HG03060 (cell line): ENCODE results near the gene CYSLTR2.
"Not testable (repeated sequence)": the region's sequence is repeated elsewhere in the genome, so short reads cannot be mapped to it uniquely, and the experiment has no call there.

Experiments used
- ATAC-seq: cut with Tn5 transposase; IDR thresholded peaks from one replicate; pipeline ENCODE4 v1.9.1; 2021; ENCODE audit warnings: low read depth, moderate number of reproducible peaks; ENCODE audit not compliant: unreplicated experiment

The CYSLTR2 gene

DNA sequence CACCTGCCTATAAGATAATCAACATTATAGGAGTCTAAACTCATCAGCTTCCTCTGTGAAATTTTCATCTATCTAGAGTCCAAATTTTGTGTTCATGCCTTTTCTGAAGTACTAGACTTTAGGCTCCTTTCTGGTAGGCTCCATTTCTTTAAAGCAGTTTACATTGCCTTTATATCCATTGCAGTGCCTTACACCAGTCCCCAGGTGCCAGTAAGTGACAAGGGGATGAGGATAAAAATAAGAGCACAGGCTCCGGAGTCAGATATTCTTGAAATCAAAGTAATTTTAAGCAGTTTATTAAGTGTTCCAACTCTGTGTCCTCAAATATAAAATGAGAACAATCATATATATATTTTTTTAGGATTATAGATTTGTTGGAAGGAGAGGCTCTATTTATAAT, 10.6 kb upstream of the CYSLTR2 start:
- ATAC-seq = no peak

DNA sequence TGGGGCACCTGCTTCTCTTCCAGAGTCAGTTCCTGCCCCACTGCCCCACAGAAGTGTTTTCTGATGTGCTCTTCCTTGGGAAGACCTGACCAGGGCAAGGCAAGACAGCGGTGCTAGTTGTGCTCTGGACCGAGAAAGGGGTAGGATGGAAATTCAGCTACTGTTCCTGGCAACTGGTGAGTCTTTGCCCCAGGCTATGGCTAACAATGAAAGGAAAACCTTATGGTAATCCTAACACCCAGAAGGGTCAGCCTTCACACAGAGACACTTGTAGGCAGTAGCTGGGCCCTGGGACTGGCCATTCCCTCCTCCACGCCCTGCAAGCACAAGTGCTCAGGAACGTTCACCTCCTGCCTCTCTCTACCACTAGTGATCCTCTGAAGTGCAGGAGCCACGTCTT, 9.6 kb upstream of the CYSLTR2 start:
- no peak for ATAC-seq

DNA sequence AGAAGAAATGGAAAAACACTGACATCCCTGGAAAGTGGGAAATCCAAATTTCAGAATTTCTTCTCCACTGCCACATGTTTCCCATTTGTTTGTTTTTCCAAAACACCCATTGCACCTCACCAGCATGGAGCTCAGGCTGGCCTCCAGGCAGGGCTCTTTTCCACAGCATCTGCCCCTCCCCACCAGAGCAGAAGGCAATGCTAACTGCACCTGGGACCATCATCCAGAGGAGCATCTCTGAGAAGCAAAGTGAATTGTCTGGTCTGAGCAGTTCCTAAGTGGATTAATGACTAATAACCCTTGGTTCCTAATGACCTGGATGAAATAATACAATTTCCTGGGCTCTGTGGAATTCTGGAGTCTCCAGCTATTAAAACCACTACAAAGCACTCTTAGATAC, 8.8 kb upstream of the CYSLTR2 start:
- ATAC-seq = no peak

DNA sequence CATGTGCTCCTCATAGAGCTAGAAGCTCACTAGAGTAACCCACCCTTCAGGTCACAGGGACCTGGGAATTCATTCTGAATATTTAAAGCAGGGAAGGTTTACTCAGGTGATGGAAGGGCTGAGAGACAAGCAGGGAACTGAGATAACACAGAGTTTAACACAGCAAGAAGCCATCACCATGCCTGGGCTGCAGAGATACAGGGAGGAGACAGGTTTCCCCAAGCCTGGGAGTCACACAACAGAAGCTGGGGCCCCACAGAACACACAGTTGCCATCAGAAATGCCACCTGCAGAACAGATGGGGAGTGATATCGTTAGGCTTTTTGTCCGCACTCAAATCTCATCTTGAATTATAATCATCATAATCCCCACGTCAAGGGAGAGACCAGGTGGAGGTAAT, 7.9 kb upstream of the CYSLTR2 start:
- no peak for ATAC-seq

GRCh38 chr13:48646791-48647190, 6.9 kb upstream of the CYSLTR2 start:
- ATAC-seq = no peak

DNA sequence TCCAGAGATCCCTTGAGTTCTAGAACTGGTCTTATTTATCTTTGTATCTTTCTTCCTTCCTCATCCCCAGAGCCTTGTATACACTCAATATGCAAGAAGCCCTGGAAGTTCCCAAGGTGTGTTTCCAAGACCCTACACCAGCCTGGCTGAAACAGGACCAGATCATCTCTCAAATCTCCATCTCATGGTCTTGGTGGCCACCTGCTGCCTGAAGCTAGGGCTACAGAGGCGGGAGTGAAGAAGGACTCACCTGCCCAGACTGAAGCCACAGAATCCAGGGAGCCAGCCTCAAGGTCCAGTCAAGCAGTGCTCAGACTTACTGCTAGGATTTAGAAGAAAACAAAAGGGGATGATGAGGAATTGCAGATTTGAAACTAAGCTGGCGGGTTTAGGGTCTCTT, 6.1 kb upstream of the CYSLTR2 start:
- ATAC-seq = no peak

GRCh38 chr13:48648446-48648845, 5.3 kb upstream of the CYSLTR2 start:
- ATAC-seq = no peak

- no peak for ATAC-seq
These were observed 768 bp upstream of the CYSLTR2 start for GRCh38 chr13:48652851-48653471.

DNA sequence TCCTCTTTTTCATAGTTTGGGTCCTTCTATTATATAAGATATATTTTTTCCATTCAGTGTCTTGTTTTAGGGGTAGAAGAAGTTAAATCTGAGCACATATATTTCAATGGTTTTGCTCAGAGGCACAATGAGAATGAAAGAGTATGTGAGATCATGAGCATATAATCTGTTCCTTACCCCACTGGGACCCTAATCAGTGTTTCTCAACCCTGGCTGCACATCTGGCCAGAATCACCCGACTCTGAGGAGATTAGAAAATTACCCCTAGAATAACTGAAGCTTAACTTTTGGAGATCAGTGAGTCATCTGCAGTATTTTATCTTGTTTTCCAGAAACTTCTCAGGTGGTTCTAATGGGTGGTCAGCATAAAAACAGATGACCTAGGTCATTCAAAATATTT, 782 bp downstream of the CYSLTR2 start:
- no peak for ATAC-seq

GRCh38 chr13:48655291-48655690, 1.6 kb downstream of the CYSLTR2 start:
- ATAC-seq = no peak

GRCh38 chr13:48656608-48657007, 2.9 kb downstream of the CYSLTR2 start:
- no peak for ATAC-seq

DNA sequence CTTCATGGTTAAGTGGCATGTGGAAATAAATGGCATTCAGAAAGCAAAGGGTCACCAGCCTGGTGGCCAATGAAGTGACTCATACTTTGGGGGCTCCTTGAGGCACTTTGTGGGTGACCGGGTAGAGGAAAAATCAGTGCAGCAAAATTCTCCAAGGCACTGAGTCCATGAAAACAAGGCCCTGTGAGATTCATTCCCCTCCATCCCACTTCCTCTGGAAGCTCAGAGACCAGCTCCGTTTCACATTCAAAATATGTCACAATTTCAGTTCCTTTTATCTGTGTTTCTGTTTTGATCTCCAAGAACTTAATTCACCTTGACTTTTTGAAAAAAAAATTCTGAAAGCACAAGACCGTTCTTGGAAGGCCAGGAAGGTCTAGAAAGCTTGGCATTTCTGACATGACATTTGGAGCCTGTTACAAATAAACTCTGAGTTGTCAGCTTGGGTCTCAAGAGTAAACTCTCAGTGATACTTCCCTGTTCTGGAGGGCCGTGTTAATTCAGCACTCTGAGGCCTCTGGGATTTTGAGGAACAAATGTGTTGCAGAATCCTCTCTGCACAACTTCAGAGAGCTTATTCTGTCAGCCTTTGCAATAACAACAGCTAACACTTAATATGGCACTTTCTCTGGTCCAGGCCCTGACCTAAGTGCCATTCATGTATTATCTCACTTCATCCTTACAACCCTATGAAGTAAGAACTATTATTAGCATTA, 6.8 kb downstream of the CYSLTR2 start:
- ATAC-seq = no peak

- no peak for ATAC-seq
These were observed 7.4 kb downstream of the CYSLTR2 start for GRCh38 chr13:48661107-48661506.

GRCh38 chr13:48662226-48662625, 8.5 kb downstream of the CYSLTR2 start:
- no peak for ATAC-seq

GRCh38 chr13:48667136-48667535, 13.4 kb downstream of the CYSLTR2 start:
- ATAC-seq = no peak

- ATAC-seq = not testable (repeated sequence)
These were observed 17.7 kb downstream of the CYSLTR2 start for GRCh38 chr13:48671421-48671820.

GRCh38 chr13:48675247-48675646, 21.5 kb downstream of the CYSLTR2 start:
- no peak for ATAC-seq

DNA sequence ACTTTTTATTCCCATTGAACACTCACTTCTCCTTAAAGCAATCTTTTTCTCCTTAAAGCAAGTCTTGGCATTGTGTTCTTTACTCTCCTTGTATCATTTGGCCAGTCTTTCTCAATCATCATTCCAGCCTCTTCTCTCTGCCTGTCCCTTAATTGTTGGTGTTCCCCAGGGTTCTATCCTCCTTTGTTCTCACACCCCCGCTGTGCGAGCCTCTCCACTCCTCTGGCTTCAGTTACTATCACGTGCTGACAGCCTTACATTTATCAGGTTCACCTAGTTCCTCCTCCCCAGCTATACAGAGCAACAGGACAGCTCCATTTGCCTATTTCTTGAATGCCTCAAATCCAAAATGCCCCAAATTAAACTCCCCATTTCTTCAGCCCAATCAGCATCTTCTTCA, 24.6 kb downstream of the CYSLTR2 start:
- ATAC-seq = no peak

- no peak for ATAC-seq
These were observed 26.4 kb downstream of the CYSLTR2 start for GRCh38 chr13:48679941-48680680.

DNA sequence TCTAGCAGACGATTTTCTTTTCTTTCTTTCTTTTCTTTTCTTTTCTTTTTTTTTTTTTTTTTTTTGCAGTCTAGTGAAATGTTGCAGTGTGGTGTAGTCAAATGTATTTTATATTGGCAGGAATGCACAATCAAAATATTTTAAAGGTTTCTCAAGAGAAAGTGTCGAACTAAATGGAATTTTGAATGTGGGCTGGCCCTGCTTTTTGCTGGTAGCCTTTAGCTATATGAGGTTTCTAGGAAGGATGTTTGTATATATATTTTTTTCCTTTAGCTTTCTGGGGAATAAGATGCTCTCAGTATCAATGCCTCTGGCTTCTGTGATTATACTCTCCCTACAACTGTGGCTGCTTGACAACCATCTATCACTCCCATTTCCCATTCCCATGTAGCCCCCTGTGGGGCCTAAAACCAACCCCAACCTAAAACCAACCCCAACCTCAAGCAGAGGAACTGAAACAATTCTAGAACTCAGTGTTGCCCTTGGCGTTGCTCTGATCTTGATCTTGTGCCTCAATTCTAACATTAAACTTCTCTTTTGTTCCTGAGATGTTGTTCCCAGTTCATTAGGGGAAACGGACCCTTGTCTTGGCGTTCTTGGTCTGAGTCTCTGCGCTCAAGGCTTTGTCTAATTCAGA, 27.1 kb downstream of the CYSLTR2 start:
- no peak for ATAC-seq

GRCh38 chr13:48681905-48682304, 28.2 kb downstream of the CYSLTR2 start:
- no peak for ATAC-seq
